Dermis blood vessel endothelial cell (primary cell): ENCODE results near the gene NDUFB8. TPM values are rescaled to one million over a fixed set of nuclear protein-coding genes. Genes with fewer than 3 reads are reported as not detected.

Experiments used
- DNase-seq: peaks from one replicate; pipeline ENCODE4 v3.0.0; 2010
- total RNA-seq: library from RNA; depleted of rRNA; stranded (reverse); fragments of >200 nt; gene quantifications from 2 replicates; pipeline ENCODE4 v1.2.3, GENCODE V29; 2014

Gene NDUFB8
- total RNA-seq, 1 donor from 2014 or later, result 116 TPM

DNA sequence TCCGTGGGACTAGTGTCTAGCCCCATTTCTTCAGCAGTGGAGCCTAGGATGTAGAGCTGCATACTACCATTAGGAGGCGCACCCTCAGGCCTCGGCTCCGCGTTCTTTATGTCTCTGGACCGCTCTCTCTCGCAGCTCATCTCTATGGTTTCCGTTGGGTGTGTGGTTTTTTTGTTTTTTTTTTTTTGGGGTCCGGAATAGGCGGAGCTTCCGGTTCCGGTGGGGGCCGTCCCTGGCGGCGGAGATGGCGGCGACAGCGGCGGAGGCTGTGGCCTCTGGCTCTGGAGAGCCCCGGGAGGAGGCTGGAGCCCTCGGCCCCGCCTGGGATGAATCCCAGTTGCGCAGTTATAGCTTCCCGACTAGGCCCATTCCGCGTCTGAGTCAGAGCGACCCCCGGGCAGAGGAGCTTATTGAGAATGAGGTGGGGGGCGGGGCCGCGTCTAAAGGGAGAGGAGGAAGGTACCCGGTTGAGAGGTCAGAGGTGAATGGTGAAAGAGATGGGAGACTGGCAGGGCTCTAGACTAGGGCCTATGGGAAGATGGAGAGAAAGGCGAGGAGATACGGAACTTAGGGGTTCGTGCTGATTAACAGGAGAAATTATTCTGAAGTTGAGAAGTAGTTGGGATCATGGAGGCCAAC lies 6.2 kb upstream of the NDUFB8 start, which contains the start of gene HIF1AN:
HIF1AN (plus strand) TSS at position 229 of the 639 bp plus-strand sequence; CDS start at position 245, 16 bp downstream.
- peak; percentile 97 for DNase-seq

DNA sequence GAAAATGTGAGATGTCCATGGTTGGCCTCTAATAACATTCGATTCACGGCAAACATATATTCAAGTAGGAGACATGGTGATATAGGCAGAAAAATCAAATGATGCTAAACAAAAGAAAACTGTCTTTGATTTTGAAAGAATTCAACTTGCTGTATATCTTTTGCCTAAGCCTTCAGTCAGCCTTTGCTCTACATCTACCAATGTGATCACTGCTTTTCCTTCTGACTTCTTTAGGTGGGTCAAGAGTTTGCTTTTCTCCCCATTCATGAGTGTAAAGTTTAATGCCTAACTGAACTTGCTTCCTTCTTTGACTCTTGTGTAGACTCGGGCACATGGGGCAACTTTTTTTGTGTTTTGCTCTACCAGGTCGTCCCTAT lies 5.7 kb upstream of the NDUFB8 start:
- DNase-seq, result no peak

DNA sequence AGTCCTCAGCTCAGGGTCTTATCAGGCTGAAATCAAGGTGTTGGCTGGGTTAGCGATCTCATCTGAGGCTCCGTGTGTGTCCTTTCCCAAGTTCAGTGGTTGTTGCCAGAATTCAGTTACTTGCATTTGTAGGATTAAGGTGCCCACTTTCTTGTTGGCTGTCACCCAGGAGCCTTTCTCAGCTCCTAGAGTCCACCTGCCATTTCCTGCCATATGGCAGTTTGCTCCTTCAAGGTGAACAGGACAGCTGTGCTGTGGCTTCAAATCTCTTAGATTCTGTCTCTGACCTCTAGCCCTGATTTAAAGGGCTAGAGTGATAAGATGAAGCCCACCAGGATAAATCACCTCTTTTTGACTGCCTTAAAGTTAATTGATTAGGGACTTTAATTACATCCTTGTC lies 5.1 kb upstream of the NDUFB8 start:
- DNase-seq, result no peak

DNA sequence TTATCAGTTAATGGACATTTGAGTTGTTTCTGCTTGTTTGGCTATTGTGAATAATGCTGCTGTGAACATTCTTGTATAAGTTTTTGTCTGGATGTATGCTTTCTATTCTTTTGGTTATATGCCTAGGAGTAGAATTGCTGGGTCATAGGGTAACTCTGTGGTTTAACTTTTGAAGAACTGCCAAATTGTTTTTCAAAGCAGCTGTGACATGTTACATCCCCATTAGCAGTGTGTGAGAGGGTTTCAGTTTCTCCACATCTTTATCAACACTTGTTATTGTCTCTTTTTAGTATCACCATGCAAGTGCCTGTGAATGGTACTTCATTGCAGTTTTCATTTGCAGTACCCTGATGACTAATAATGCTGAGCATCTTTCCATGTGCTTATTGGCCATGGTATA lies 2.1 kb upstream of the NDUFB8 start:
- no peak for DNase-seq

DNA sequence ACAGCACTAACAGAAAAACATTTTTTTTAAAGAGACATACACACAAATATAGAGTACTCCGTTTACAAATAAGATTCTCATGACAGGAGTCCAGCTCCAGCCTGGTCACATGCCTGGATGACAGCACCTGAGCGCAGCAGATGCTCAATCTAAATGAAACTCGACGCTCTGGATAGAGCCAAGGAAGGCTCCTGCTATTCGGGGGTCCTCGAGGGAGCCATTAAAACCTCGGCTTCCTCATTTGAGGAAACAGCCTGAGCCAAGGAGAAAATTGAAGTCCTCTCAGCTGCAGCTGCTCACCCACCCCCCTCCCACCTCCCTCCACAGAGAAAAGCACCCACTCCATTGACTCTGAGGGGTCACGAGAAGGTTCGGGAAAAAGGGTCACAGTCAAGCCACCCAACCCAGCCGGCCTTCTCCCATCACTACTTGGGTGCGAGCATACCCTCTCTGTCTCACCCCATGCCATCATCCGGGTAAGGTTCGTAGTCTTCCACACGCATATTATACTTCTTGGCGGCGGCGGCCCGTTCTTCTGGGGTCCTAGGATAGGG lies 673 bp downstream of the NDUFB8 start:
- DNase-seq, result peak; percentile 40

DNA sequence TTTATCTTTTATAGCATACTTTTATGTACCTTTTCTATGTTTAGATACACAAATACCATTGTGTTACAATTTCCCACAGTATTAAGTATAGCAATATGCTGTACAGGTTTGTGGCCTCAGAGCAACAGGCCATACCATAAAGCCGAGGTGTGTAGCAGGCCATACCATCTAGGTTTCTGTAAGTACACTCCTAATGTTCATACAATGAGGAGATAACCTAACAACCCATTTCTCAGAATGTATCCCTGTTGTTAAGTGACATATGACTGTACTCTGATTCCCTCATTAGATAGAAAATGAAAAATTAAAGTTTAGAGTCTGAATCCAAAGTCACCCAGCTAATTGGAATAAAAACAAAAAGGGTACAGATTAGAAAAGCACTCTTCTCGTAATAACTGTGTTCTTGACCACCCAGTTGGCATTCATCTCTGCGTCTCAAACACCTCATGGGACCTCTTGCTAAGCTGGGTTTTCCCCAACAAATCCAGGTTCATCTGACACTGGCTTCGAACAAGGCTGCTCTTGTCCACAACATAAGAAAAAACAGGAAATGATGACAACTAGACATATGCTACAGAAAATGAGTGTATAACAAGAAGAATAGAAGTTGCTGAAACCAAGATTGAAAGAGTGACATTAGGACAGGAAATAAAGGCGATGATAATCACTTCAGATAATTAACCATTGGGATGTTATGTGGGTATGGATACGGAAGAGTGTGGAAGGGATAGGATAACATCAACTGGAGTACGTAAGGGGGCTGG lies 1.4 kb downstream of the NDUFB8 start:
- peak; percentile 48 for DNase-seq

DNA sequence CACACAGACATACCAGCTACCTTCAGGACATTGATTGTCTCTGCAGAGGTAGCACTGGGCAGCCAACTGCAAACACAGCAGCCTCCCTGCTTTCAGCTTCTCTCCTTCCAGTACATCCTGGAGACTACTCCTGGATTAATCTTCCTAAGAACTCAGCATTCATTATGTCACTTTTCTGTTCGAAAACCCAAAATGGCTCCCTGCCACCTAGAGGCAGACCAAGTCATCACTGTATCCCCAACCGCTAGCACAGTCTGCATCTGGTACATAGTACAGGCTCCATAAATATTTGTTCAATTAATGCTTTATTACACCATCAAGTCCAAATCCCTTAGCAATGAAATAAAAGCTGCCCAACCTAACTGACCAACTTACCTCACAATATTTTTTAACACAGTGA lies 5.0 kb downstream of the NDUFB8 start:
- DNase-seq, result no peak

DNA sequence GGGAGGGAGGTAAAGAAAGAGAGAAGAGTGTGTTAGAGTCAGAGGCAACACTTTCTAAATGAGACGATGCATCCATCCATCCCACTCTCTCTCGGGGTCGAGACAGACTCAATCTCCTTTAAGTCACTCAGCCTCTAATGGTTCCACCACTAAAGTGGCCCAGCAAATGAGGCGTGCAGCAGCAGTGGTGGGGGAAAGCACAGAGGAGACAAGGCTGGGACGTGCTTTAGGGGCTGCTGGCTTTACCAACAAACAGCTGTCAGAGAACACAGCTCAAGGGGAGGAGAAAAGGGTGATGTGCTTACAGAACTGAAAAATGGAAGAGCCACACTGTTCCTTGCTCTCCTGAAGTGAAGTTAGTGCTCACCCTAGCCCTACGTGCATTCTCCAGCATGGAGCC lies 5.5 kb downstream of the NDUFB8 start:
- no peak for DNase-seq

DNA sequence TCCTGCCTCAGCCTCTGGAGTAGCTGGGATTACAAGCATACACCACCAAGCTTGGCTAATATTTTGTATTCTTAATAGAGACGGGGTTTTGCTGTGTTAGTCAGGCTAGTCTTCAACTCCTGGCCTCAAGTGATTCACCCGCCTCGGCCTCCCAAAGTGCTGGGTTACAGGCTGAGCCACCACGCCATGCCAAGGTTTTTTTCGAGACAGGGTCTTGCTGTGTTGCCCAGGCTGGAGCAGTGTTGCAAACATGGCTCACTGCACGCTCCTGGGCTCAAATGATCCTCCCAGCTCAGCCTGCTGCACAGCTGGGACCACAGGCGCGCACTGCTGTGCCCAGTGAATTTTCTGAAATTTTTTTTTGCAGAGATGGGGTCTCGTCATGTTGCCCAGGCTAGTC lies 6.7 kb downstream of the NDUFB8 start:
- DNase-seq, result no peak

DNA sequence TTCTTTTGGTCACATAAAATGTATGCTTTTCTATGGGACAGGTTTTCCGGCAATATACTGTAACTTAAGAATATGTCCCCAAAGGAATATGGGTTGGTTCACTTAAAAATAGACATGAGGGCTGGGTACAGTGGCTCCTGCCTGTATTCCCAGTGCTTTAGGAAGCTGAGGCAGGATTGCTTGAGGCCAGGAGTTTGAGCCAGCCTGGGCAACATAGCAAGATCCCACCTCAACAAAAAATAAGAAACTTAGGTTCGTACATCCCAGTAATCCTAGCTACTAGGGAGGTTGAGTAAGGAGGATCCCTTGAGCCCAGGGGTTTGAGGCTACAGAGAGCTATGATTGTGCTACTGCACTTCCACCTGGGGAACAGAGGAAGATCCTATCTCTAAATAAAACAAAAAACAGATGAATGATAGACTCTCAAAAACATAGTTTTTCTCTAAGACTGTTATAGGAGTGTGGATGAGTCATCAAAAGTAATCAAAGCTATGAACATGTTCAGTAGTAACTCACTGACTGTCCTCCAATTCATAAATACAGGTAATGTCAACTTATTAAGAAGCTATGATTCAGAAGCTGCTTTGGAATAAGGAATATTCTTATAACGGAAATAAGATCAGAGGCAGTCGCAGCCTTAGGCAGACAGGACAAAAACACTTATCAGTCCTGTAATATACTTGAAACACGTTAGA lies 7.4 kb downstream of the NDUFB8 start:
- DNase-seq, result peak; percentile 34

DNA sequence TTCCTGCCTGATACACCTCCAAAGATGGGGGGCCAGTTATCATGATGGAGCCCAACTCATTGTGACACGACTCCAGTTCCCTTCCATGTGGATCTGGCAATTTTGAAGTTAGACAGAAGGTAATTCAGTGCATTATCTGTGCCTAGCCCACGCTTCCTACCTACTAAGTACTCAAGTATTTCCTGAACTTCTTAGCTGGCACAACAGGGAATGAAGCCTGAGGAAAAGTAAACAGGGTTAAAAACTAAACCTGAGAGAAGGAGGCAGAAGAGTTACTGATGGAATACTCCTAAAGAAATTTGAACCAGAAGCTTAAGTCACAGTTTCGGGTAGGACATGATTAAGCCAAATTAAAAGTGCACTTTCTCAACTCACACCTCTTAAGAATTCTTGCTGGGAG lies 8.9 kb downstream of the NDUFB8 start:
- peak; percentile 67 for DNase-seq

DNA sequence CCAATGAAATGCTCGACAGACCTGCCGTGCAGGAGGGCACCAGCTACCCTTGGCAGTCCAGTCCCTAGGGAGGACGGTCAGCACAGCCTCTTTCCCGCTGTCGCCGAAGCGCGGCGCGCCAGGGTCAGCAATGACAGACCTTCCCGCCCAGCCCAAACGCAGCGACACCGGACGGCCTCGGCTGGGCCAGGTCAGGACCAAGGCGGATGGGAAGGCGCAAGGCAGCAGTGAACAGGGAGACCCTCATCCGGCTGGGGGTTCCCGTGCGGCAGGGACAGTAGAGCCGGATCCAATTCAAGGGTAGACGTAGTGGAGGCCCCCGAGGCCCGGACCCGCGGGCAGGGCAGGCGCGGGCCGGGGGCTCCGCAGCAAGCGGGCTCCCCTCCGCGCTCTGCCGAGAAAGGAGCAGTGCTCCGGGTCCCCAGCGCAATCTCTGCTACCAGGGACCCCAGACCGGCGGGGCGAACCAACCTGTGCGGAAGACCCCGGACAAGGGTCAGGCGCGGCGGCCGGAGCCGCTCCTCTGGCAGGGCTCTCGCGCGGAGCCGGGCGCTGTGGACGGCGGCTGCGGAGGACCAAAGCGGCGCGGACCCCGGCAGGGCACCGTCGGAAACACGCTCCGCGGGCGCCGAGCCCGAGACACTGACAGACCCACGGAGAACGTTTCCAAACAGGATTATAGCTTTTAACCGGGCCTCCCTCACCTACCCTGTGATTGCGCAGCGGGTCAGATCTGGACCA lies 10.2 kb downstream of the NDUFB8 start, which contains the start of gene SEC31B:
SEC31B (minus strand) TSS at position 551 of the 741 bp plus-strand sequence. CDS start 2,909 bp downstream, outside the sequence.
- DNase-seq, result peak; percentile 40

DNA sequence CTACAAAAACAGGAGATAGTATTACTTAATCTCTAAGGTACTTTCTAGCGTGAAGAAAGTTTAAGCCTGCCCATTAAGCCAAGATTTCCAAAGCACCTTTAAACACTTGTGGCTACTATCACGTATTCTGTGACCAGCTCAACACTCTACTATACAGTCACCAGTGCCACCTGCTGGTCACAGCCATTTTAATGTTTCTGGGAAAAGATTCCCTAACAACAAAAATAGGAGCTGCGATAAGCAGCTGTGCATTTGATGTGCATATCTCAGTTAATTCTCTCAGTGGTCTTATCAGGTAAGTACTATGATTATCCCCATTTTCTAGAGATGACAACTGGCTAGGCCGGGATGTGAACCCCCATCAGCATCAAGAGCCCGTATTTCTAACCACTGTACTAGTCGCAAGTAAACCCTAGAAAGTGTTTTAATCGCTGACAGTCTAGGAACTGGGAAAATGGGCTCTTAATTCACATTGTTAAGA lies 10.9 kb downstream of the NDUFB8 start:
- peak; percentile 80 for DNase-seq

DNA sequence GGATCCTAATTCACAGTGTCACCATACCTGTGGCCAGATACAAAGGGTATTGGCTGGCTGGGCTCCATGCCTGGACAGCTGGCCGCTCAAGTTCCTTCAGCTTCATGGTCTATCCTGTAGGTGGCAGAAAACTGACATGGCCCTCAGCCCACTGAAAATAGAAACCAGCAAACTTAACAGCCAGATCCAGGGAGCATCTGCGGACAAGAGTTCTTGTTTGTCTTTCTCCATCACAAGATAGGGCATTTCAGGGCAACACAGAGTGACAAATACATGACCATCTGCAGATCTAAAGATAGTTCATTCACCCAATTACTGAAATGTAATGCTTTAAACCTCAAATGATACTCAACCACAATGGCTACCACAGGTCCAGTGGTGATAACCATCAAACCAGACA lies 12.8 kb downstream of the NDUFB8 start:
- peak; percentile 40 for DNase-seq

DNA sequence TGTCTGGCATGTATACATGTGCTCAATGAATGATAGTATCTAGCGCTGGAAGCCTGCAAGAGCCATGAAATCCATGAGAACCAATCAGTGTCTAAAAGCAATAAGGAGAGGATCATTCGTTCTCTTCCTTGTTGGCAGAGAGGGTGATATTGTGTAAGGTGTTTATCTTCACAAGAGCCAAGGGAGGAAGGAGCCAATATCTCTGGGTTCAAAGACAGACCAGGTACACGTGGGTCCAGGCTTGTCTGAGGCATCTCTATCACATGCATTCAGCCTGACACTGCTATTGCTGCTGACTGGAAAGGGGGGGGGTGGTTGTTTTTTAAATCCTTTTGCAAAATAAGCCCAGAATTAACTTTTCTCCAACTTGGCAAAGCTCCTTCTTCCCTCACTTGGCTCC lies 14.1 kb downstream of the NDUFB8 start:
- no peak for DNase-seq

DNA sequence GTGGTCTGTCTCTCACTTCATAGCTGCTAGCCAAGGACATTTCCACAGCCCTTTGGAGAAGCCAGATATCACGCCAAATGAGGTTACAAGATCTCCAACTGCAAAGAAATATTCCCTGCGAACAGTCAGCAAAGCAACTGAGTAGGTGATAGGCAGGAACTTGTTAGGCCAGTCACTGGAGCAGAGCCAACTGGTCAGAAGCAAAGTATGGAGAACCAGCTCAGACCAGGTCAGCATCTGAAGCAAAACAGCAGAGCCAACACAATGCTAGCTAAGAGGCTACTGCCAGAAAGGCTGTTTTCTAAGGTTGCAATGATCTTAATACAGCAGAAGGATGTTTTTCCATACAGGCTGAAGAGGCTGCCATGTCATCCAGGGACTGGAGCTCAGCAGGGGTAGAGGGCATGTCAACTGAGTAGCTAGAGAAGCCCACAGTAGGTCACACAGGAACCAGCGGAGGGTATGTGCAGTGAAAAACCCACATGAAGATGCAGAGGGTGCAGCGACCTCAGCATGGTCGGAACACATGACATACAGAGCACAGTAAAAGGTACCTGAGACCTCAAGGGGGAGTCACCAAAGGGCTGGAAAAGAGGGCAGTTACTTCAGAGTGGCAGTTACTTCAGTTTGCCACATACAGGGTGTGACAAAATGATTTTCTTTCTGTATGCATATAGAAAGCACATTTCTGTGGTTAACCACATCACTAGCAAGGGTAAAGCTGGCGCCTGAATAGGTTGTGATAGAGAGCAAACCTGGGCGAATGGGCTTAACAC lies 18.9 kb downstream of the NDUFB8 start:
- DNase-seq, result no peak

DNA sequence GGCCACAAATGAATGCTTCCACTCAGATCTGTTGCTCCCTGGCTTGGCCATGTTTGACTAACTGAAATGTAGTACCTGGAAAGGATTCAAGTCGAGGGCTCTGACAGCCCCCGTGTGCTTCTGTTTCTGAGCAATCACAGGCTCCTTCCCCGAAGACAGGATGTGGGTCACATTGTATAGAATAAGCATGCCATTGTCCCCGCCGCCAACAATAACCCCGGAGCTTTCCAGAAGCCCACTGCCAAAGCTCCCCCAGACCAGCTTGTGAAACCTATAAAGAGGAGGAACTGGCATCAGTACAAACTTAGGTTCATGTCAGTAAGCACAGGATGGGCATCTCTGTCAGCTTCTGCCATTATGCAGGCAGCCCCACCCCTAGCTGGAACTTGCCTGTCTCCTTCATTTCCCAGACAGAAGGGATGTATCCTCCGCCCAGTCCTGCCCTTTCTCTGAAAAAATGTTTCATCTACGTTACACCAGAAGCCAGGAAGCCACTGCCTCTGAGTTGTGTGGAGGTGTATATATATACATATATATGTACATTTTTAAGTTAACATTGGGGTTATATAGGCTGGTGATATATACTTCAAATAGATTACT lies 20.3 kb downstream of the NDUFB8 start:
- DNase-seq, result no peak

DNA sequence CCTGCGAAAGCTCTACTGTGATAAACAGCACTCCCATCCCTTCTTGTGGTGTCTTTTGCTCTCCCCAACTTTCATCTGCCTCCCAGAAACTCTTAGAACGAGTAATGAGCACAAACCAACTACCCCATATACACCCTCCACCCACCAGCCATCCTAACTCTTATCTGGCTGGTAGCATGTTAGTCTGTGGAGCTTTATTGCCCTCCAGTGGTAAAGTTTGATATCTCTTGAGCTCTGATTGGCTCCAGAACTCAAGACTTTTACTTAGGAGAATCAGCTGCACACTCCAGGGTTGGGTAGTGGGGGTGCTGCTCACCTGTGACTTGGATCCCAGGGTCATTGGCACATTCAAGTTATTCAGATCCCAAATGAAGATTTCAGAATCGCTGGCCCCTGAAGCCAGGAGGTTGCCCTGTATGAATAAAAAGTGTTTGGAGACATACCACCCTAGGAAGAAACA lies 20.9 kb downstream of the NDUFB8 start:
- peak; percentile 75 for DNase-seq

DNA sequence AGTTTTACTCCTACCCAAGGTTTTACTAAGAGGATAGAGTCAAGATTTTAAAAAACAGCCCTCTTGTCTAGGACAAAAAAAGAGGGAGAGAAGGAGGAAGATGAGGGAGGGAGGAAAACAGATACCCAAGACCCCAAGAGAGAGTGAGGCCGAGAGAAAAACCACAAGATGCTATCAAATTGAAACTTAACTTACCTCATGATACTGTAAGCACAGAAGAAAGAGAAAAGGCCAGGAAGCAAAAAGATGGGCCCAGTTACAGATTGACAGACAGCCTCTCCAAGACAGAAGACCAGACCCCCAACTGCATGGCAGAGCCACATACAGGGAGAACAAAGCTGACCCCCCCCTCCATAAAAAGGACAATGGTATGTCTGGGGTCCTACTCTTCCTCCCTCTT lies 21.4 kb downstream of the NDUFB8 start:
- DNase-seq, result no peak

DNA sequence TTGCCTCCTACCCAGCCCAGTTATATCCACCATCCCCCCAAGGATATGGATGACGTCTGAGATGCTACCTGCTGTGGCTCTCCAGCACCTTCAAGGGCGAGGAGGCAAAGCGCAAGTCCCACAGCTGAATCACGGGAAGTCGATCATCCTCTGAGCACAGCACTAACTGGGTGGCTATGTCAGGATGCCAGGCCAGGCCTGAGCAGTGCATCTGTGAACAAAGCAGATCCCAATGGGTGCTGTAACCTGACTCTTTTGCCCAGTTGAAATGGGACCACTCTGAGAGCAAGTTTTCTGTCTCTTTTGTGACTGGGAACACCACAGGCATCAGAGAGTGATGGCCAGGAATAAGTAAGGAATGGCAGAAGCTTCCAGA lies 22.3 kb downstream of the NDUFB8 start:
- DNase-seq, result no peak
